Subcutaneous adipose tissue (tissue), 4 donors: Measurements from ENCODE around the gene EPN3. TPM values are rescaled to one million over a fixed set of nuclear protein-coding genes. Genes with fewer than 3 reads are reported as not detected.

ENCODE experiments used
- total RNA-seq, 4 donors: library from RNA; depleted of rRNA; stranded (reverse); fragments of >200 nt; gene quantifications; one replicate each; pipeline ENCODE4 v1.1.0, GENCODE V29; 2016
- TF ChIP-seq, protein P1 (sequence below): fragments of 450-650 bp; IDR thresholded peaks from one replicate; pipeline ENCODE4 v1.5.1; 2016; ENCODE audit warnings: low read depth, mild to moderate bottlenecking, control low read depth, antibody characterized with exemption, moderate library complexity

Gene EPN3
- total RNA-seq, 4 donors from 2014 or later: not detected

DNA sequence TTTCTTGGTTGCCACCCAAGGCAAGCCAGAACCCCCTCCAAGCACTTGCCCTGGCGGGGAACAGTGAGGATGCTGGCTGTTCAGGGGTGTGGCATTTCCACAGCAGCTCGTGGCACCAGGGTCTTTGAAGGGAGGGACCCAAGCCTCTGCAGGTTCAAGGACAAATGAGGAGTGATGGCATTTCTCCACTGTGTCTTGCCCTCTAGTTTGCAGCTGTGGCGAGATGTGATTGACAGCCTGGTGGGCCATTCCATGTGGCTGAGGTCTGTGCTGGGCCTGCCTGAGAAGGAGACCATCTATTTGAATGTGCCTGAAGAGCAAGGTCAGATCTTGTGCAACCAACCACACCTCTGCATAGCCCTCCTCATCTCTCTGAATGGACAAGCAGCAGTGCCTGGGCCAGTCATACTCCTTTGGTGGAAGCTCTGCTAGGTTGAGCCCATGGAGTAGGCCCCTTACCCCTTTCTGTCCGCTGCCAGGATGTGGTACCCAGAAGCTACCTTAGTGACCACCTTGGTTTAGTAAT lies 4.5 kb upstream of the EPN3 start:
- TF ChIP-seq, protein P1, sequence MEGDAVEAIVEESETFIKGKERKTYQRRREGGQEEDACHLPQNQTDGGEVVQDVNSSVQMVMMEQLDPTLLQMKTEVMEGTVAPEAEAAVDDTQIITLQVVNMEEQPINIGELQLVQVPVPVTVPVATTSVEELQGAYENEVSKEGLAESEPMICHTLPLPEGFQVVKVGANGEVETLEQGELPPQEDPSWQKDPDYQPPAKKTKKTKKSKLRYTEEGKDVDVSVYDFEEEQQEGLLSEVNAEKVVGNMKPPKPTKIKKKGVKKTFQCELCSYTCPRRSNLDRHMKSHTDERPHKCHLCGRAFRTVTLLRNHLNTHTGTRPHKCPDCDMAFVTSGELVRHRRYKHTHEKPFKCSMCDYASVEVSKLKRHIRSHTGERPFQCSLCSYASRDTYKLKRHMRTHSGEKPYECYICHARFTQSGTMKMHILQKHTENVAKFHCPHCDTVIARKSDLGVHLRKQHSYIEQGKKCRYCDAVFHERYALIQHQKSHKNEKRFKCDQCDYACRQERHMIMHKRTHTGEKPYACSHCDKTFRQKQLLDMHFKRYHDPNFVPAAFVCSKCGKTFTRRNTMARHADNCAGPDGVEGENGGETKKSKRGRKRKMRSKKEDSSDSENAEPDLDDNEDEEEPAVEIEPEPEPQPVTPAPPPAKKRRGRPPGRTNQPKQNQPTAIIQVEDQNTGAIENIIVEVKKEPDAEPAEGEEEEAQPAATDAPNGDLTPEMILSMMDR: no peak

DNA sequence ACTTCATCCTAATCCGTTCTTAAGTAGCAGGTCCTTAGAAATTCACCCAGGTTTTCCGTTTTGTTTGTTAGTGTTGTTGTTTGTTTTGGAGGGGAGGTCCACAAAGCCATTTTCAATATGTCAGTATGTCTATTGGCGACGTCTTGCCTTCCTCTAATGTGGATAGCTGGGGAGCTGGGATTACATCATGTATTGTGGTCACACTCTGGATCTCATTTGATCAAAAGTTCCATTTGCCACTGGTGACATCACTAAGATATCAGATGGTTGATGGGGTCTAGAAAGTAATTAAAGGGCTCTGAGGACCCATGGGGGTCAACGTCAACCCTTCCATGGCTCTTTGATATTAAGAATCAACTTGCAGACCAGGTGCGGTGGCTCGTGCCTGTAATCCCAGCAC lies 2.7 kb upstream of the EPN3 start:
- TF ChIP-seq, protein P1: no peak

GRCh38 chr17:50531428-50532025 lies 1.0 kb upstream of the EPN3 start:
- TF ChIP-seq, protein P1: no peak

GRCh38 chr17:50533185-50533584 lies 650 bp downstream of the EPN3 start:
- TF ChIP-seq, protein P1: no peak

DNA sequence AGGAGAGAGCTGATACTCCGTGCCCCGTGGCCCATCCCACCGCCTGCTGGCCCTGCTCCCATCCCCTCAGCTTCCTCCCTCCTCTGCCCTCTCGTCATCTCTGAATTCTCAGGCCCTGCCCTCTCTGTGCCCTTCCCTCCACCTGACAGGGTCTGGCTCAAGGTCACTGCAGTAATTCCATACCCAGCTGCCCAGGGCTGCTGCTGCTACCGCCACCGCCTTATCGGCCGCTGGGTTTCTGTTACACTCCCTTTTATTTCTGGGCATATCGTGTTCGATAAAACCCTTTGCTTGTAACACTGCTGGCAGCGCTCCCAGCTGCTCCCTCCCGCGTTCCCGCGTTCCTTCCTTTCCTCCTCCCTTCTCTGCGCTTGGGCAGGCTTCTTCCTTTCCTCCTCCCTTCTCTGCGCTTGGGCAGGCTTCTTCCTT lies 1.2 kb downstream of the EPN3 start:
- TF ChIP-seq, protein P1: no peak

GRCh38 chr17:50534222-50534978 lies 1.9 kb downstream of the EPN3 start:
- TF ChIP-seq, protein P1: no peak

GRCh38 chr17:50534979-50535326 lies 2.4 kb downstream of the EPN3 start:
- TF ChIP-seq, protein P1: no peak
